Esophagus (tissue), 2 donors: Measurements from ENCODE around the gene RNF213. TPM values are rescaled to one million over a fixed set of nuclear protein-coding genes. Genes with fewer than 3 reads are reported as not detected.
"Not testable (repeated sequence)": the region's sequence is repeated elsewhere in the genome, so short reads cannot be mapped to it uniquely, and the experiment has no call there.

Experiments used
- H3K27ac ChIP-seq, 2 donors: one replicate each; pipeline ENCODE4 v1.5.1; 2013; ENCODE audit warnings: low read depth in 2 of 2, mild to moderate bottlenecking in 2 of 2, inconsistent platforms in 1 of 2, low read length in 1 of 2, moderate library complexity in 1 of 2
- H3K27me3 ChIP-seq, 2 donors: one replicate each; pipeline ENCODE4 v1.6.1; 2013; ENCODE audit warnings: low read length in 2 of 2, control low read depth in 1 of 2, mild to moderate bottlenecking in 1 of 2; ENCODE audit not compliant: insufficient read depth in 2 of 2, control insufficient read depth in 1 of 2
- H3K36me3 ChIP-seq, 2 donors: one replicate each; pipeline ENCODE4 v1.6.1; 2013; ENCODE audit warnings: low read length in 1 of 2; ENCODE audit not compliant: control insufficient read depth in 2 of 2, insufficient read depth in 2 of 2
- H3K4me1 ChIP-seq, 2 donors: one replicate each; pipeline ENCODE4 v1.6.1; 2013; ENCODE audit warnings: low read length in 1 of 2; ENCODE audit not compliant: control insufficient read depth in 2 of 2, insufficient read depth in 2 of 2
- H3K4me3 ChIP-seq, 2 donors: one replicate each; pipeline ENCODE4 v1.5.1; 2013; ENCODE audit warnings: low read length in 2 of 2, mild to moderate bottlenecking in 2 of 2, low read depth in 1 of 2, moderate library complexity in 1 of 2
- H3K9me3 ChIP-seq, 2 donors: one replicate each; pipeline ENCODE4 v1.6.1; 2013; ENCODE audit warnings: mild to moderate bottlenecking in 2 of 2, low read depth in 1 of 2, low read length in 1 of 2, moderate library complexity in 1 of 2; ENCODE audit not compliant: control insufficient read depth in 2 of 2, insufficient read depth in 1 of 2
- WGBS, 2 donors: extraction: QIAGEN DNeasy Blood & Tissue Kit; methylation state at CpG; one replicate each; pipeline ENCODE4 v1.1.7; 2013; 5-methylcytosine and 5-hydroxymethylcytosine counted together
- polyA plus RNA-seq, 2 donors: library from polyadenylated mRNA; stranded (reverse); fragments of 200-250 nt; gene quantifications; one replicate each; pipeline ENCODE4 v1.2.3, GENCODE V29; 2013
- donor health status: healthy with polysubstance abuse.
- donor health status: Bipolar disorder and iron deficiency.

Gene RNF213
- polyA plus RNA-seq, 2 donors: 17.9 to 54.7 TPM

DNA sequence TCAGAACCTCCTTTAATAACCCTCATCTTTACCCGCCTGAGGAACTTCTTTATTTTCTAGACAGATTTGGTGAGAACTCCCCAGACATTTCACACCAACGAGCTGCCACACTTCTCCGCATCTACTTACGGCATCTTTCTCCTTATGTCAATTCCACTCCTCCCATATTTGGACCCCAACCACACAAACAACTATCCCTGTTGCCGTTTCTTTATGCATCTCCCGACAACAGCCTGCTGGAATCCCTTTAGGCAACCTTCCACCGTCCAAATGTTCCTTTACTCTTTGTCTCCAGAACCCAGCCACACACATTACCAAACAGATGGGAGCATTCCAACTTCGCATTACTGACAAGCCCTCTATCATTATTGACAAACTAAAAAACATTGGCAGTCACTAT lies 145.5 kb downstream of the RNF213 start:
- no peak overlapping the region for H3K4me3 ChIP-seq
- WGBS, 2 donors: 91 to 93% methylated on average over 8 of the region's 8 CpGs

DNA sequence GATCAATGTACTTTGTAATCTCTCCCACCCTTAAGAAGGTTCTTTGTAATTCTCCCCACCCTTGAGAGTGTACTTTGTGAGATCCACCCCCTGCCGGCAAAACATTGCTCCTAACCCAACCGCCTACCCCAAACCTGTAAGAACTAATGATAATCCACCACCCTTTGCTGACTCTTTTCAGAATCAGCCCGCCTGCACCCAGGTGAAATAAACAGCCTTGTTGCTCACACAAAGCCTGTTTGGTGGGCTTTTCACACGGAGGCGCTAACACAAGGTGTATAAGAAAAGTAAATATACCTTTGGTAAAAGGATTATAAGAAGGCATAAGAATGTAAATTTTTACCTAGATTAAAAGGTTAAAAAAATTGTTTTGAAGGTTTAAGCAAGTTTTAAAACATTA lies 147.3 kb downstream of the RNF213 start:
- not testable (repeated sequence) for H3K27me3 ChIP-seq, H3K4me3 ChIP-seq, H3K36me3 ChIP-seq, H3K4me1 ChIP-seq, H3K9me3 ChIP-seq, H3K27ac ChIP-seq
- 60 to 64% methylated on average over 5 of the region's 5 CpGs for whole genome bisulfite sequencing, 2 donors

More for the DNA sequence above, 145.5 kb downstream of the RNF213 start:
- H3K9me3 ChIP-seq: no peaks in the 10 kb centered on the region
- H3K27ac ChIP-seq: no peak overlapping the region
- H3K4me1 ChIP-seq: no peaks in the 10 kb centered on the region
- no peaks in the 10 kb centered on the region for H3K36me3 ChIP-seq
- no peaks in the 10 kb centered on the region for H3K27me3 ChIP-seq

DNA sequence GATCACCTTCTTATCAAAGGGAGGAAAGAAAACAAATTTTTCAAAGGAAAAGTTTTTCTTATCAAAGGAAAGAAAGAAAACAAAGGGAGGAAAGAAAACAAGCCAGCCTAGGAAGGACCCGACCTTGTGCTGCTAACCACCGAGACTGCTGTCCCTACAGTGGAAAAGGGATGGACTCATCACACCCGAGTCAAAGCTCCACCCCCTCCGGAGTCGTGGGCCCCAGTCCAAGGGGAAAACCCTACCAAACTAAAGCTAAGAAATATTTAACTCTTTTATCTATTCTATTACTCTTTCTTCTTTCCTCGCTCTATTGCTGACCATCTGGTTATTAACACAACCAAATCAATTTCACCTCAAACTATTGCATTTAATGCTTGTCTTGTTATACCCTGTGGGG lies 148.2 kb downstream of the RNF213 start:
- Histone ChIP-seq H3K4me3 (no peak overlapping the region), H3K9me3 (no peaks in the 10 kb centered on the region), H3K4me1 (peaks cover 0 to 2% of the 10 kb centered on the region in 2 donors), H3K27me3 (no peaks in the 10 kb centered on the region), H3K27ac (no peak overlapping the region), H3K36me3 (no peaks in the 10 kb centered on the region)
- WGBS, 2 donors: 12 to 13% methylated on average over 6 of the region's 6 CpGs

DNA sequence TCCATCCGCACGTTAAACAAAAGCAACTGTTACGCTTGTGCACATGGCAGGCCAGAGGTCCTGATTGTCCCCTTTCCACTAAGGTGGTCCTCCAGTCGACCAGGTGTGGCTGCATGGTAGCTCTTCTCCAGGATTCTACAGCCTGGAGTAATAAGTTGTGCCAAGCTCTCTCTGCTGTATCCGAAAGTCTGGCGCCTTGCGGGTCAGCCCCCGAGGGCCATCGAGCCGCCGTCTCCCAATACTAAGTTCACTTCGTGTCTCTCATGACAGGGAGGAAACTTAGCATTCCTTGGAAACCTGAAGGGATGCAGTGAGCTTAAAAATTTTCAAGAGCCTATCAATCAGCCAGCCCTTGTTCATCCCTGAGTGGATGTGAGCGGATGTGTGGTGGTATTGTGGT lies 149.0 kb downstream of the RNF213 start:
- no peaks in the 10 kb centered on the region for H3K9me3 ChIP-seq
- no peaks in the 10 kb centered on the region for H3K27me3 ChIP-seq
- 90 to 94% methylated on average over 13 of the region's 13 CpGs for WGBS, 2 donors
- peaks cover 2 to 6% of the 10 kb centered on the region in 2 donors for H3K4me1 ChIP-seq
- H3K27ac ChIP-seq: no peak overlapping the region
- no peak overlapping the region for H3K4me3 ChIP-seq
- H3K36me3 ChIP-seq: no peaks in the 10 kb centered on the region

DNA sequence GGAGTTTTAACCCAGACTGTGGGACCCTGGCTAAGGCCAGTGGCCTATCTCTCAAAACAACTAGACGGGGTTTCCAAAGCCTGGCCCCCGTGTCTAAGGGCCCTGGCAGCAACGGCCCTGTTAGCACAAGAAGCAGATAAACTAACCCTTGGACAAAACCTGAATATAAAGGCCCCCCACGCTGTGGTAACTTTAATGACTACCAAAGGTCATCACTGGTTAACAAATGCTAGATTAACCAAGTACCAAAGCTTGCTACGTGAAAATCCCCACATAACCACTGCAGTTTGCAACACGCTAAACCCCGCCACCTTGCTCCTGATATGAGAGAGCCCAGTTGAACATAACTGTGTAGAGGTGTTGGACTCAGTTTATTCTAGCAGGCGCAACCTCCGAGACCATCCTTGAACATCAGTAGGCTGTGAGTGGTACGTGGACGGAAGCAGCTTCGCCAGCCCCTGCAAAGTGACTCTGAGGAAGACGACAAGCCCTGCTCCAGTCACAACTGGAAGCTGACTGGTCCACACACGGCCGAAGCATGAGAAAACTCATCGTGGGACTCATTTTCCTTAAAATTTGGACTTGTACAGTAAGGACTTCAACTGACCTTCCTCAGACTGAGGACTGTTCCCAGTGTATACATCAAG lies 149.9 kb downstream of the RNF213 start:
- not testable (repeated sequence) for H3K4me3 ChIP-seq, H3K27me3 ChIP-seq, H3K4me1 ChIP-seq, H3K36me3 ChIP-seq, H3K9me3 ChIP-seq, H3K27ac ChIP-seq
- WGBS, 2 donors: 78 to 79% methylated on average over 16 of the region's 16 CpGs

DNA sequence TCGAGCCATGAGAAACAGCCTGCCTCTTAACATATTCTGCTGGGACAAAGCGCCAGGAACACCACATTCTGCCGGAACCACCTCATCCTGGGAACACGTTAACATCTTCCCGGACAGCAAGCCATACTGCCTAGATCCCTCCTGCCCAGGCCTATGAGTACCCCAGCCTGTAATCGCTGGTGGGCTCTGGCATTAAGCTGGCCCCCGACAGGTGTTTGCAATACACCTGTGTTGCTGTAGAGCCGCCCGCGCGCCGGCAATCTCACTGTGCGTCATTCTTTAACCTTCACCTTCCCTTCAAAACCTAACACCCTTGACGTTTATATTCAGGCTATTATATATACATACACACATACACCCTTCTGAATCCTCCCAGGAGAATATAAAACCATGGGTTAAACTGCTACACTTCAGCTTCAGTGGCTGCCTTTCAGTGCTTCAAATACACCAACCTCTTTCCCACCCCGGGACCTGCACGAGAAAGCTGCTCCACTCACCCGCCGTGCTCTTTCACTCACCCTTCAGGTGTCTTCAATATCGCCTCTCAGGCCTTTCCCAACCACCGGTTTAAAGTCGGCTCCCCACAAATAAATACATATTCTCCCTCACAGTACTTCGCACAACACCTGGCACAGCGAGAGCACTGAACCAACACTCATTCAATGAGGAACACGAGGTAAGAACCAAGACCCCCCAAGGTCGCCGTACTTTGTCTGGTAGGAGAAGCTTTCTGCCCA lies 153.3 kb downstream of the RNF213 start:
- Histone ChIP-seq H3K4me3 (peak overlapping the region; percentile 73 to 81), H3K4me1 (peaks cover 2 to 9% of the 10 kb centered on the region in 2 donors), H3K36me3 (peaks cover 0 to 12% of the 10 kb centered on the region in 2 donors), H3K27ac (peak overlapping the region in 1 of 2 donors; percentile 95), H3K9me3 (no peaks in the 10 kb centered on the region), H3K27me3 (no peaks in the 10 kb centered on the region)
- 29 to 33% methylated on average over 26 of the region's 26 CpGs for WGBS, 2 donors

DNA sequence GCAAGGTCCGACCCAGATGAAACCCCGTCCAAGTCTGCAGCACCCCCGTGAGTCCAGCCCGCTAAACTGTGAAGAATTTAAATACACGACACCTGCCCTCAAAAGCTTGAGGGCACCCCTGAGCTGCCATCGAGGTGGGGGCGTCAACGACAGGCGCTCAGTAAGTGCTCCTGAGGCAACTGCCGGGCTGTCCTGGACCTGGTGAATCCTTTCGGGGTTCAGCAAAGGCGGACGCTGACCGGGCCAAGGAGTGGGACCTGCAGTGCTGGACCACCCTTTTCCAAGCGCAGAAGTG lies 153.8 kb downstream of the RNF213 start:
- Histone ChIP-seq H3K4me3 (peak overlapping the region; percentile 73 to 81), H3K9me3 (no peaks in the 10 kb centered on the region), H3K27me3 (no peaks in the 10 kb centered on the region), H3K4me1 (peaks cover 2 to 9% of the 10 kb centered on the region in 2 donors), H3K36me3 (peaks cover 0 to 15% of the 10 kb centered on the region in 2 donors), H3K27ac (peak overlapping the region in 1 of 2 donors; percentile 95)
- 1 to 2% methylated on average over 15 of the region's 15 CpGs for WGBS, 2 donors

DNA sequence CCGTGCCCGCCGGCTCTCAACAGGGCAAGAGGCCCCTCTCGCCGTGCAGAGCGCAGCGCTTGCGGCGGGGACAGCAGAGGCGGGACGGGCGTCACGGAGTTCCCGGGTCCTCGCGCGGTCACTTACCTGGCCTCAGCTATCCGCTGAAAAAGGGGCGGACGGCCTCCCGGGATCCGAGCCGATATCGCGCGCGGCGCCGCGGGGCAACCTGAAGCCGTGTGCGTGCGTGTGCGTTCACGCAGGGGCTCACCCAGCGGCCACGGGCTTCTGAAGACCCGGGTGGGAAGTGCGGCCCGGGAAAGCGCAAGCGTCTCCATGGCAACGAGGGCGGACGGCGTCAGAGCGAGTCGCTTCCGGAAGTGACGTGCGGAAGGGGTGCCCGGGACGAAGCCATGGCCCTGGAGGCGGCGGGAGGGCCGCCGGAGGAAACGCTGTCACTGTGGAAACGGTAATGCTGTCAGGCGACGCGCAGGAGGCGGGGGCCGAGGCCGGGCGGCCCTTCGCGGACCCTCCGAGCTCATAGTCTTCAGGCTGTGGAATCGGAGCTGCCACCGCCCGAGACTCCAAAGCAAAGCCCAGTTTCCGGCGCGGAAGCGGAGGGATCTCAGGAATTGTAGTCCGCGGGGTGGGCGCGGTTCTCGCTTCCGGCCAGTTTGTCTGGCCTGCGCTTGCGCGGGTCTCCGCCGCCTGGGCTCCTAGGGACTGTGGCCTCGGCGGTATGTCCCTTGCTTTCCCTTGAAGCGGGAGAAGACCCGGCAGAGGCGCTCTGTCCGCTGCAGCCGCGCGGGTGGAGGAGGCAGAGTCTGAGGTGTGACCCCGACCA lies 154.4 kb downstream of the RNF213 start, which contains the start of gene ENDOV:
Gene ENDOV, plus strand, starts transcription at position 365 of the 823 bp plus-strand sequence. Its CDS starts 28 bp downstream, at position 393.
- peaks cover 2 to 9% of the 10 kb centered on the region in 2 donors for H3K4me1 ChIP-seq
- 0% methylated on average over 86 to 97 of the region's 97 CpGs for WGBS, 2 donors
- H3K9me3 ChIP-seq: no peaks in the 10 kb centered on the region
- H3K36me3 ChIP-seq: peaks cover 0 to 16% of the 10 kb centered on the region in 2 donors
- no peaks in the 10 kb centered on the region for H3K27me3 ChIP-seq
- peak within 1 kb of the TSS; percentile 95 to 97 for H3K27ac ChIP-seq
- H3K4me3 ChIP-seq: peak within 1 kb of the TSS; percentile 73 to 81

DNA sequence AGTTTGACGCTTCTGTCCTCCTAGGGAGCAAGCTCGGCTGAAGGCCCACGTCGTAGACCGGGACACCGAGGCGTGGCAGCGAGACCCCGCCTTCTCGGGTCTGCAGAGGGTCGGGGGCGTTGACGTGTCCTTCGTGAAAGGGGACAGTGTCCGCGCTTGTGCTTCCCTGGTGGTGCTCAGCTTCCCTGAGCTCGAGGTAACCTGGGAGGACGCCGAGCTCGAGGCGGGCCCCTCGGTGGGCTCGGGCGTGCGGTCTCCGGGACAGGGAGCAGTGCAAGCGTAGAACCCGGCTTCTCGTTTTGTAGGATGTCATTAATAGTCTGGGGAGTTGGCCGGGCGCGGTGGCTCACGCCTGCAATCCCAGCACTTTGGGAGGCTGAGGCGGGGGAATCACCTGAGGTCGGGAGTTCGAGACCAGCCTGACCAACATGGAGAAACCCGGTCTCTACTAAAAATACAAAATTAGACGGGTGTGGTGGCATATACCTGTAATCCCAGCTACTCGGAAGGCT lies 155.0 kb downstream of the RNF213 start:
- H3K27me3 ChIP-seq: no peaks in the 10 kb centered on the region
- 7 to 9% methylated on average over 39 of the region's 39 CpGs for WGBS, 2 donors
- peak overlapping the region; percentile 73 to 81 for H3K4me3 ChIP-seq
- peaks cover 2 to 9% of the 10 kb centered on the region in 2 donors for H3K4me1 ChIP-seq
- no peaks in the 10 kb centered on the region for H3K9me3 ChIP-seq
- peaks cover 0 to 16% of the 10 kb centered on the region in 2 donors for H3K36me3 ChIP-seq
- H3K27ac ChIP-seq: peak overlapping the region; percentile 95 to 97
